HG03097 (cell line): ENCODE measurements around the gene AARSD1.
"Not testable (repeated sequence)": the region's sequence is repeated elsewhere in the genome, so short reads cannot be mapped to it uniquely, and the experiment has no call there.

Experiments used
- ATAC-seq: cut with Tn5 transposase; IDR thresholded peaks from one replicate; pipeline ENCODE4 v1.9.1; 2021; ENCODE audit not compliant: unreplicated experiment, low FRiP score

AARSD1 gene, protein sequence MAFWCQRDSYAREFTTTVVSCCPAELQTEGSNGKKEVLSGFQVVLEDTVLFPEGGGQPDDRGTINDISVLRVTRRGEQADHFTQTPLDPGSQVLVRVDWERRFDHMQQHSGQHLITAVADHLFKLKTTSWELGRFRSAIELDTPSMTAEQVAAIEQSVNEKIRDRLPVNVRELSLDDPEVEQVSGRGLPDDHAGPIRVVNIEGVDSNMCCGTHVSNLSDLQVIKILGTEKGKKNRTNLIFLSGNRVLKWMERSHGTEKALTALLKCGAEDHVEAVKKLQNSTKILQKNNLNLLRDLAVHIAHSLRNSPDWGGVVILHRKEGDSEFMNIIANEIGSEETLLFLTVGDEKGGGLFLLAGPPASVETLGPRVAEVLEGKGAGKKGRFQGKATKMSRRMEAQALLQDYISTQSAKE

DNA sequence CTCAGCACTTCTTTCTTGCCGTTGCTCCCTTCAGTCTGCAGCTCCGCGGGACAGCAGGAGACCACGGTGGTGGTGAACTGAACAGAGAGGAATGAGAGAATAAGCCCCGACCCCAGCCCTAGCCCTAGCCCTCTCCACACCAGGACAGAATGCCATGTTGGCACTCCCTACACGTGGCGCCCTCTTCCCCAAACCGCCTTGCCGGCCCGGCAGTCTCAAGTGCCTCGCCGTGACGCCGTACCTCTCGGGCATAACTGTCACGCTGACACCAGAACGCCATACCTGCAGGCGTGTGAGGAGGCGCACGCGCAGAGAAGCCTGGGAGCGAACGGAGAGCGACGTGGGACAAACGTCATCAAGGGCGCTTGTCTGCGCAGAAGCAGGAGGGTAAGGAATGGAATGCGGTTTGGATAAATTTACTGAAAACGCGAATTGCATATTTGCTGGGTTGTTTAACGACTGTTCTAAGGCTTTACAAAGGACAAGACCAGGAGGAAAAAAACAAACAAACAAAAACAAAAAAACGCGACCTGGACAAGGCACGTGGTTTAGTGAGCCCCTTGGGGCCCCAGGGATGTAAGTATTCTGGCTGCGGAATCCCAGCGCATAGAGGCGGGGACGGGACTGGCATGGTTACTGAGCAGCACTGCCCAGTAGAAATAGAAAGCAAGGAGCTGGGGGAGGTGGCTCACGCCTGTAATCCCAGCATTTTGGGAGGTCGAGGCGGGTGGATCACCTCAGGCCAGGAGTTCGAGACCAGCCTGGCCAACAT is at the start of gene AARSD1:
Gene AARSD1 (minus strand): TSS at position 294 of the 772 bp plus-strand sequence. CDS start 14 bp downstream, at position 280.
- peak; percentile 72 for ATAC-seq

DNA sequence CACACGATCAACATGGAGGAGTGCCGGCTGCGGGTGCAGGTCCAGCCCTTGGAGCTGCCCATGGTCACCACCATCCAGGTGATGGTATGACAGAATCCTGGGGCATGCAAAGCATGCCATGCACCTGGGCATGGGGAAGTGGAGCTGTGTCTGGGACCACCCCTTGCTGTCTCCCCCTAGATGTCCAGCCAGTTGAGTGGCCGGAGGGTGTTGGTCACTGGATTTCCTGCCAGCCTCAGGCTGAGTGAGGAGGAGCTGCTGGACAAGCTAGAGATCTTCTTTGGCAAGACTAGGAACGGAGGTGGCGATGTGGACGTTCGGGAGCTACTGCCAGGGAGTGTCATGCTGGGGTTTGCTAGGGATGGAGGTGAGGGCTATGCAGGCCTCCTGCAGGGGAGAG is 49.0 kb upstream of the AARSD1 start:
- no peak for ATAC-seq

DNA sequence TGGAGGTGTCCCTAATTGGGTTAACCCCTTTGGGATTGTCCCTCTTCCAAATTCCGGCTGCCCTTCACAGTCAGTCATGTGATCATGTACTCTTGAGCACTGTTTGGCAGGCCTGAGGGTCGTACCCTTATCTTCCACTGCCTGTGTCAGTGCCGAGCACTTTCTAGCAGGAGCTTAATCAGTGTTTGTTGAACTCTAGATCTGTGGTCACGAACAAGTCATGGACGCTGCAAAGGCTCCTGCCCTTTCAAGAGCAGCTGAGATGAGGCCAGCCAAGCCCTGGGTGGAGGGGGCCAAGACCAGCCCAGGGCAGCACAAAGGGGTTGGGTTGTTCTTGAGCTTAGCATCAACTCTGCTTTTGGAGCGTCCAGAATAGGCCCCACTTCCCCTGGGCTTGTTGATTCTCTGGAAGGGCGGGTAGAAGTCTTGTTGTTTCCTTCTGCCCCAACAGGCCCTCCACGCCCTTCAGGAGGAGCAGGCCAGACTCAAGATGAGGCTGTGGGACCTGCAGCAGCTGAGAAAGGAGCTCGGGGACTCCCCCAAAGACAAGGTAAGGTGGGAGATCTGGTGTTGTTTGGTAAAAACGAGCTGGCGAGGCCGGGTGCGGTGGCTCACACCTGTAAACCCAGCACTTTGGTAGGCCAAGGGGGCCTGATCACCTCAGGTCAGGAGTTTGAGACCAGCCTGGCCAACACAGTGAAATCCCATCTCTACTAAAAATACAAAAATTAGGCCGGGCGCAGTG is 47.6 kb upstream of the AARSD1 start:
- no peak for ATAC-seq

DNA sequence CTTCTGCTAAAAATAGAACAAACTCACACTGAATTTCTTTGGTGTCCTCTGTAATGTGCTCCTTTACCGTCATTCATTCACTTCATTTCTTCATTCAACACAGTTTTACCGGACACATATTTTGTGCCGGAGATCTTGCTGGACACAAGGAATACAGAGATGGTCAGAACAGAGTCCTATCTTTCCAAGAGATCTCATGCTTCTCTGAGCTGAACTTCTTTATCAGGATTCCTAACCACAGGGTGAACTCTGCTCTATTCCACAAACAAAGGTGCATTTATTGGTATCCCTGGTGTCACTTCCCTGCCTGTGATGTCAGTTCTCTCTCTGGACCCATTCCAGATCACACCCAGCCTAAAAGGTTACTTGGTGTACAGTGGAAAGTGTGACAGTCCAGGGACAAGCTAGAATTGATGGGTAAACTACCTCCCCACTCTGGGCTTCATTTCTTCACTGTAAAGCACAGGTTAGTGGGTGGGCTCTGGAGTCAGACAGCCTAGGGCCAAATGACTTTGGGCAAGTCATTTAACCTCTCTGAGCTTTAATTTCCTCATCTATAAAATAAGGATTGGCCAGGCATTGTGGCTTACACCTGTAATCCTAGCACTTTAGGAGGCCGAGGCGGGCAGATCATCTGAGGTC is 46.5 kb upstream of the AARSD1 start:
- ATAC-seq, result no peak

DNA sequence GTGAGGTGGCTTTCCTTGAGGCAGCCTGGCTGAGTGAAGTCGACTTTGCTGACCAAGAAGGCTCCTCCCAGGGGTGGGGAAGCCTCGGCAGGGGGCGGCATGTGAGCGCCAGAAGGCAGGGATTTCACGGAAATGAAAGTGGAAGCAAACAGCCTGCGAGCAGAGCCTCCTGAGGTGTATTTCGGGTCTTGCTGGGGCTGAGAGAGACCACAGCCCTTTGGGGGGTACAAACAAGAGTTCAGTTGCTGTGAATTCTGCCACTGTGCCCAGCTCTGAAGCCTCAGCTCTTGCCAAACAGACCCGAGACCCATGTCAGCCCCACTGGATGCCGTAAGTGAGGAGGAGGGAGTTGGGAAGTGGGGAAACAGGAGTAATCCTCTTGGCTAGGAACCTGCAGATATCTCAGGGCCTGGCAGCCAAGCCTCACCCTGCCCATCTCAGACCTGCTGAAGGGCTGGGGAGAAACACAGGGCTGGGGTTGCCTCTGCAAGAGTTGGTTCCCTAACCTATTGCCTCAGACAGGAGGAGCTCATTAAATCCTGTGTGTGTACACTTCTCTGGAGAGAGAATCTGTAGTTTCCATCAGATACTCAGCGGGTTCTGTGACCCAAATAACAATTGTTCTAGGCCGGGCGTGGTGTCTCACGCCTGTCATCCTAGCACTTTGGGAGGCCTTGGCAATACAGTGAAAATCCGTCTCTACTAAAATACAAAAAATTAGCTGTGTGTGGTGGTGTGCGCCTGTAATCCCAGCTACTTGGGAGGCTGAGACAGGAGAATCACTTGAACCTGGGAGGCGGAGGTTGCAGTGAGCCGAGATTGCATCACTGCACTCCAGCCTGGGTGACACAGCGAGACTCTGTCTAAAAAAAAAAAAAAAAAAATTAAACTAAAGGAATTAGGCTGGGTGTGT is 42.6 kb upstream of the AARSD1 start, which contains the start of gene IFI35:
Gene IFI35 (plus strand): TSS at position 146 of the 913 bp plus-strand sequence. CDS start 164 bp downstream, at position 310.
- no peak for ATAC-seq

DNA sequence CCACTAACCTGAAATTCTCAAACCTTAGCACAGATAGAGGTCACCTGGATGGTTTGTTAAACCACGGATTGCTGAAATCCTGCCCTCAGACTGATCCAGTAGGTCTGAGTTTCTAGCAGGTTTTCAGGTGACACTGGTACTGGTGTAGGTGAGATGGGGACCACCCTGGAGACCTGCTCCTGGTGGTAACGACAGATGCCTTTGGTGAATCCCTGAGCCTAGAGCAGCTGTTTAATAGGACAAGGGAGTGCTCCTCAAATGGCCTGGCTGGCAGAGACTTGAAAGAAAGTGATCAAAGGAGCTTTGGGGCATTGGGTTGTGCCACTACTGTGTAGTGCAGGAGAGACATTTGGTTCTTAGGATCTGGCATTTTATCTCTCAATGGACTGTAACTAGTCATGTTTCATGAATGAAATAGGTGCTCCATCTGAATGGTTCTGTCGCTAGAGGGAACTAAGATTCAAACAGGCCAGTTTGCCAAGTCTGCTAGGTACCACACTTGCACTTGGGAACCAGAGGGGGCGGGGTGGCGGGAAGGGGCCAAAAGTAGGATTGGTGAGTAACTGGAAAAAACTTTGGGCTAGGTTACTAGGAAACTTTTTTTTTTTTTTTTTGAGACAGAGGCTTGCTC is 39.4 kb upstream of the AARSD1 start:
- ATAC-seq, result no peak

DNA sequence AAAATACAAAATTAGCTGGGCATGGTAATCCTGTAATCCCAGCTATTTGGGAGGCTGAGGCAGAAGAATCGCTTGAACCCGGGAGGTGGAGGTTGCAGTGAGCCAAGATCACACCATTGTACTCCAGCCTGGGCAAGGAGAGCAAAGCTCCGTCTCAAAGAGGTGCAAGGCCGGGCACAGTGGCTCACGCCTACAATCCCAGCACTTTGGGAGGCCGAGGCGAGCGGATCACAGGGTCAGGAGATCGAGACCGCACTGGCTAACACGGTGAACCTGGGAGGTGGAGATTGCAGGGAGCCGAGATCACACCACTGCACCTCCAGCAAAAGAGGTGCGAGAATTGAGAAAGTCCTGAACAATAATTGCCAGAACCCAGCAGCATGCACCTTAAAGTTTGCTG is 36.6 kb upstream of the AARSD1 start:
- ATAC-seq, result not testable (repeated sequence)

DNA sequence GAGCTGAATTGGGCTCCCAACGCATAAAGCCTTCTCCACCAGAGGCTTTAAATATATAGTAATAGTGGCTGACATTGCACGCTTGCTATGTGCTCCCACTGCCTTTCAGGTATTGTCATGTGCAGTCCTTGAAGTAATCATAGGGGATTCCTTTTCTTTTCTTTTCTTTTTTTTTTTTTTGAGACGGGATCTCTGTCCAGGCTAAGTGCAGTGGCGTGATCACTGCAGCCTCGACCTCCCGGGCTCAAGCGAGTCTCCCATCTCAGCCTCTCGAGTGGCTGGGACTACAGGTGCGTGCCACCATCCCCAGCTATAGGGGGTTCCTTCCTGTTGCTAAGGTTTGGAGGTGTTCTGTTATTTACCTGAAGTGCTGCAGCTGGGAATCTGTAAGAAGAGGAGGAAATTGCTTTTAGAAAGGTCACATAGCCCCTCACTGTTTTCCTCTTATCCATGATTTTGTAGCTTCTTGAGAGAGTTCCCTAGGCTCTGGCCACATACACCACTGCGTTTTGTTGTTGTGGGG is 34.8 kb upstream of the AARSD1 start:
- ATAC-seq, result no peak

DNA sequence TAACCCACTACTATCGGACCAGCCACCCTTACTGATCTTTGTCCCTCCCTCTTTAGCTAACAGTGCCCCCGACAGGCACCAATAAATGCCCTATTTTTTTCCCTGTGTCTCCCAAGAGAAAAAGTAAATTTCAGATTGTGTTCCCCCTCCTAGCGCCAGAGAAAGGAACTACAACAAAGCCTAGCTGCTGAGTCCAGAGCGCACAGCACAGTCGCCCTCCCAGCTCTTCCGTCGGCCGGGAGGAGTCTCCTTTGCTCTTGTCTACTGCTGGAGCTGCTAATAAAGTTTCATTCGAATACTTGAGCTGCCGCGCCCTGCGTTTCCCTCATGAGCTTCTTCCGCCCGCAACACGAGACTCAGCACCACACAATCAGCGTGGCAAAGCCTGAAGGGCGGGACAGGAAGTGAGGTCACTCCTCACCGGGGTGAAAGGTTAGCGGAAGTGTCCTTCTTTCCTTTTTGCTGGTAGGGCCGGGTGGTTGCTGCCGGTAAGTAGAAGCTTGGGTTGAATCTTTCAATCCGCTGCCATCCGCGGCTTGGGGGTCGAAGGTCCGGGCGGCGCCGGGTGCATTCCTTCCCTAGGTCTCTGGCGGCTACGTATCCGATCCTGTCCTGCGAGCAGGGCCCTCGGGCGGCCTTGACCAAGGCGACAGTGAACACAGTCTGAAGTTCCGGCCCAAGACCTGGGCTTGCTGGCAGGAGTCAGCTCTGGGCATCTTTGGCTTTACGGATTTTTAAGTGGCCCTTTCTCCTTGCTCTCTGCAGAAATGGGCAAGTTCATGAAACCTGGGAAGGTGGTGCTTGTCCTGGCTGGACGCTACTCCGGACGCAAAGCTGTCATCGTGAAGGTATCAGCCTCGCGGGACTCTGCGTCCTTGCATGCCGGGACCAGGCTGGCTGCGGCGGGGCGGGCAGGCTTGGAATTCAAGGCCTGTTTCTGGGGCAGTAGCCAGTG is 34.0 kb upstream of the AARSD1 start, which contains the start of gene RPL27:
Gene RPL27 (plus strand): TSS at position 436 of the 955 bp plus-strand sequence. CDS start 332 bp downstream, at position 768.
- peak; percentile 90 for ATAC-seq

DNA sequence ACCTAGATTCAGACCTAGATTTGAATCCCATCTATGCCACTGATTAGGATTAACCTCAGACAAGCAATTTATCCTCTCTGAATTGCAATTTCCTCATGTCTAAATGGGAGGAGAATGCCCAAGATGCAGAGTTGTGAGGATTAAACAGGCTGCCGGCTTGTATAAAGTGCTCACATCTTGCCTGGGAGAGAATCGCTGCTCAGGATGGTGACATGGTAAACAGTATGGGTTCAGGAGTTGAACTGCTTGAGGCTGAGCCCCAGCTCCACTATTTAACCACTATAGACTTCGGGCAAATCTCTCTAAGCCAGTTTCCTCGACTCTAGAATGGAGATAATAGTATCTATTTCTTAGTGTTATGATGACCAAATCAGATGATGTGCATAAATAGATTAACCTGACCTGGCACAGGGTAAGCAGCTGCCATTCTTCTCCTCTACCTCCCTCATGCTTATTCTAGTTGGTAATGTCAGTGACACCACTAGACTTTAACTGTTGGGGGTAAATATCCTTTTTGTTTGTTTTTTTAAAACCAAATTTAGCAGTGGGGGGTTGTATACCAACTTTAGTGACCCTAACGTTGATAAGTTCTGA is 33.2 kb upstream of the AARSD1 start:
- no peak for ATAC-seq

DNA sequence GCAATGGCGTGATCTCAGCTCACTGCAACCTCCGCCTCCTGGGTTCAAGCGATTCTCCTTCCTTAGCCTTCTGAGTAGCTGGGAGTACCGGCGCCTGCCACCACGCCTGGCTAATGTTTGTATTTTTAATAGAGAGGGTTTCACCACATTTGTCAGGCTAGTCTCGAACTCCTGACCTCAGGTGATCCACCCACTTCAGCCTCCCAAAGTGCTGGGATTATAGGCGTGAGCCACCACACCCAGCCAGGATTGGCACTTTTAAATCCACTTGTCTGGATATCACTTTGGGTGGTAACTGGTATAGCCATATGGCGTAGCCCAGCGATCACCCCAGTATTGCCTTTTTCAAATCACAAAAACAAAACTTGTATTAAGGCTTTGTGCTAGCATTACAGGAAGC is 29.7 kb upstream of the AARSD1 start:
- not testable (repeated sequence) for ATAC-seq

DNA sequence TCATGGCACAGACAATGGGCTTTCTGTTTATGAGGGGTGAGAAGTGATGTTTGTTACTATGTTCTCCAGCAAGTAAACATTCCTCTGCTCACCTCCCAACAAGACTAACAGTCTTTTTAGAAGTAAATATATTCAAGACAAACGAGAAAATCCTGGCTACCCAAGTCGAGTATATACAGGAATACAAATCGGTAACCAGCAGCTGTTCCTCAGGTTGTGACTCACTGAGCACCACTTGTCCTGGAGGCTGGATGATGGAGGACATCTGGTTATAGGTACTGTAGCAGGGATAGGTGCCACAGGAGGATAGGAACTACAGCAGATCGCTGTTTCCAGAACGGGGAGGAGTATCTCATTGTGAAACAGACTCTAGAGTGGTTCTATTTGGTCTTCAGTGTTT is 28.6 kb upstream of the AARSD1 start:
- ATAC-seq, result no peak

DNA sequence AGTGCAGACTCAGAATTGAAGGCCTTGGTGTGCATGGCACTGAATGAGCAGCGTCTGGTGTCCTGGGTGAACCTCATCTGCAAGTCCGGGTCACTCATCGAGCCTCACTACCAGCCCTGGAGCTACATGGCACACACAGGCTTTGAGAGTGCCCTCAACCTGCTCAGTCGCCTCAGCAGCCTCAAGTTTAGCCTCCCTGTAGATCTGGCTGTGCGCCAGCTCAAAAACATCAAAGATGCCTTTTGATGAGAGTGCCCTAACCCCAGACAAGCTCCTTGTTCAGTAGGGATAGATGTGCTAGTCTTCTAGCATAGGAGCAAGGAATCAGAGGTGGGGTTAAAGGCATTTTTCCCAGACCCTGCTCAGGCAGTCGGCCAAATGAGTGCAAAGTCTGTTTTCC is 27.2 kb upstream of the AARSD1 start:
- ATAC-seq, result no peak

DNA sequence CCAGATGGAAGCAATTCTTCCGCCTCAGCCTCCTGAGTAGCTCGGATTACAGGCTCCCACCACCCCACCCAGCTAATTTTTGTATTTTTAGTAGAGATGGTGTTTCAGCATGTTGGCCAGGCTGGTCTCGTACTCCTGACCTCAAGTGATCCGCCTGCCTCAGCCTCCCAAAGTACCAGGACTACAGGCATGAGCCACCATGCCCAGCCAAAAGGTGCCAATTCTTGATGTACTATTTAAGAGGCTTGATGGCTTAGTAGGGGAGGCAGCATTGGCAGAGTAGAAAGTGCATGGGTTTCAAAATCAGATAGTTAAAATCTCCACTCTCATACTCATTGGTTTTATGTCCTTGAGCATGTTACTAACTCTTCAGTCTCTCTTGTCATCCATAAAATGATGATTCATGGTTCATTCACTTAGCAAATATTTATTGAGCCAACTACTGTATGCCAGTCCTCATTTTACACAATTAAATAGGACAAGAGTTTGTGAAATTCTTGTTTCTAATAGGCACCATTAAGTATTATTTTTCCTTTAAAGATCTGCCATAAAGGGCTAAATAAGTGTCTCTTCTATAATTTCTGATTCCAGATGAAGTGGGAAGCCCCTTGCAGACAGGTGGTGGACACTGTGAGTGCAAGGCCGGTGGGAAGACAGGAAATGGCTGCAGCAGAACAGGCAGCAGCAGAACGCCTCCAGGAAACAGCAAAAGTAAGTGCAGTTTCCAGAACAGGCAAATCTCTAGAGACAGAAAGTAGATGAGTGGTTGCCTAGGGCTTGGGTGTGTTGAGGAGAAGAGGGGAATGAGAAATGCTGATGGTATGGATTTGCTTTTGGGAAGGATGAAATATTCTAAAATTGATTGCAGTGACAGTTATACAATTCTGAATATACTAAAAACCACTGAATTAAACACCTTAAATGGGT is 25.7 kb upstream of the AARSD1 start:
- ATAC-seq, result no peak

DNA sequence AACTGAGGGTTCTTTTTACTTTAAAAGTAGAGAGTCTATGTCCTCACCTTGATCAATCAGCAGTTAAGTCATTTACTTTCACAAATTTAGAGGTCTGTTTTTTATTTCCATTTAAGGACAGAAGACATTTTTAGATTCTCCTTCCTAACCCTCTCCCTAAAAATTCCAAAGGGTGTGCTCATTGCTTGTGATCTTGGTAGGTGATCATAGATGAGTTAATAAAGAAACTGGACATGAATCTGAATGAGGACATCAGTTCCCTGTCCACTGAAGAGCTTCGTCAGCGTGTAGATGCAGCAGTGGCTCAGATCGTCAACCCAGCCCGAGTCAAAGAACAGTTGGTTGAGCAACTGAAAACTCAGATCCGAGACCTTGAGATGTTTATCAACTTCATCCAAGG is 24.9 kb upstream of the AARSD1 start:
- no peak for ATAC-seq

DNA sequence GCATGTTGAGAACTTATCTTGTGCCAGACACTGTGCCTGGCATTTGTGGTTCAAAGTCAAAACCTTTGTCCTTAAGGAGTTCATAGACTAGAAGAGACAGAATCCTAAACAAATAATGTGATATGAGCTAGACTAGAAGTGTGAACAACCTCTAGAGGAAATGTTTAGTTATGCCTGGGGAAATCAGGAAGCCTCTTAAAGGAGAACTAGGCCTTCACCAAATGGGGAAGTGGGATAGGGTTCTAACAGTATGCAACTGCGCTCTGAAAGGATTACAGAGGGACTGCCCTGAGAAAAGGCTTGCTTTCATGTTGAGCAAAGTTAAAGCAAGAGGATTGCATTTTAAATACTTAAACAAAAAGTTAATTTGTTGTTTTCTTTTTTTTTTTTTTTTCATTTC is 21.0 kb upstream of the AARSD1 start:
- ATAC-seq, result no peak
